ENCODE results near the gene SNX17. TPM values are rescaled to one million over a fixed set of nuclear protein-coding genes. Genes with fewer than 3 reads are reported as not detected.

Gene SNX17
- total RNA-seq, 1 donor from 2014 or later = 80.9 TPM

DNA sequence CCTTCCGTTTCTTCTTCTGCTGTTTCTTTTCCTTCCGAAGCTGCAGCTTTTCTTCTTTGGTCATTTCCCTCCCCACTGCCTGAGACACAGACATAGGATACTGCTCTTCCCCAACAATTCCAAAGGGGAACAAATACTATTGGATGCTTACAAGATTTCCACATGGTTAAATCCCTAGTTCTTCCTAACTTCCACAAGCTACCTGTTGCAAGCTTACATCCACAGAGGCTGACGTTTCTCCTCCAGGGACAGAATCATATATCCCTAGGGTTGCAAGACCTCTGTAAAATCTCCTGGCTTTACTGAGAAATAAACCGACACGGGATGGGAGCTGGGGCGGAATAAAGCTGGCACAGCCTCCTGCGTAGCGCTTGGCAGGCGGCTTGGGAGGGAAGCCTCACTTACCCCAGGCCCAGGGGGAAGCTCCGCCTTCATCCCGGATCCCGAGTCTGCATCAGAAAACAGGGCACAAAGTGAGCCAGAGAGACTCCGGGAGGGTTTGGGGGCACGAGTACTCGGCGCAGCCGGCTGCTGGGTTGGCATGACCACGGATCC lies 868 bp upstream of the SNX17 start:
- peak; percentile 75 for DNase-seq

GRCh38 chr2:27370816-27371620 lies 602 bp downstream of the SNX17 start:
- peak; percentile 40 for DNase-seq

DNA sequence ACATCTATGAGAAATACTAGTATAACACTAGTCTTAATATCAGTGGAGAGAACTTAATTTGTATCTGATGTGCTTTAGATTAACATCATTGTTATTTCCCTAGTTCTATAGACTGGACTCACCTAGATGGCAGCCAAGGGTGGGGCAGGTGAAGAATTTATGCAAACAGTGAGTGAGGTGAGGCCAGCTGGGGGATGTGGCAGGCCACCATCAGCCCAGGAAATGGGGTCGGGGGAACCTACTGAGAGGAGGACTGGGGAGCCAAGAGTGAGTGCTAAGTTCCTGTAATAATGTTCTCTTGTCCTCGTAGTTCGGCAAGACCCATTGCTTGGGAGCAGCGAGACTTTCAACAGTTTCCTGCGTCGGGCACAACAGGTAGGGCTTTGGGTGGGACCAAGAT lies 2.5 kb downstream of the SNX17 start:
- no peak for DNase-seq

- no peak for DNase-seq
Observed at GRCh38 chr2:27373567-27373966, 3.2 kb downstream of the SNX17 start.

- no peak for DNase-seq
Observed at GRCh38 chr2:27375513-27376099, 5.2 kb downstream of the SNX17 start.

GRCh38 chr2:27376151-27376865 lies 5.9 kb downstream of the SNX17 start:
- no peak for DNase-seq

DNA sequence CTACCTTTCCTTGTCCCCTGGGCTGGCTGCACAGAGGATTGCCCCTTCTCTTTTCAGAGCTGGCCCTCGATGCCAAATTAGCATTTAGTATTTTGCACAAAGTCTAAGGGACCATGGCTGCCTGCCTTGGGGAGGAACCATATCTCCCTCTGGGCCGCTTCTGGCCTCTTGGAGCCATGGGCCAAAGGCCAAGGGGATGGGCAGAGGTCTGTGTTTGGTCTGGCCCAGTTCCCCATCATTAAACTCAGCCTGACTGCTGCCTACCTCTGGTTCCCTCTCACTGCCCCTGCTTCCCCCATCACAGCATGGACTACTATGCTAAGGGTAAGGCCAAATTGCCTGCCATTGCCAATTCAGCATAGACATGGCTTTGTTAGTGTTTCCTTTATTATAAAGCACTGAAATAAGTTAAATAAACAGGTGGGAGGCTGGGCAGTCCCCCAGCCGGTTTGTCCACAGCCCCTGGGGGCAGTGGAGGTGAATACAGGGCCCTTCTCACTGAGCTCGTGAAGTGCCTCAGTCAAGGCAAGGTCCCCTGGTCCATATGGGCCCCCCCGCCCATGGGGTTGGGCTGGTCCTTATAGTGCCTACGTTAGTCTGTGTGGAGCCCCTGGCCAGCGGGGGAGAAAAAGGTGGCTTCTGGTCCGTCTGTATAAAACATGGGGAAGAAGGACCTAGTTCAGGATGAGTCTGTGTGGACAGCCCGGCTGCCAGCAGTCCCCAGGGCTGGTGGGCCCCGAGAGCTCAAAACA lies 6.6 kb downstream of the SNX17 start:
- no peak for DNase-seq

DNA sequence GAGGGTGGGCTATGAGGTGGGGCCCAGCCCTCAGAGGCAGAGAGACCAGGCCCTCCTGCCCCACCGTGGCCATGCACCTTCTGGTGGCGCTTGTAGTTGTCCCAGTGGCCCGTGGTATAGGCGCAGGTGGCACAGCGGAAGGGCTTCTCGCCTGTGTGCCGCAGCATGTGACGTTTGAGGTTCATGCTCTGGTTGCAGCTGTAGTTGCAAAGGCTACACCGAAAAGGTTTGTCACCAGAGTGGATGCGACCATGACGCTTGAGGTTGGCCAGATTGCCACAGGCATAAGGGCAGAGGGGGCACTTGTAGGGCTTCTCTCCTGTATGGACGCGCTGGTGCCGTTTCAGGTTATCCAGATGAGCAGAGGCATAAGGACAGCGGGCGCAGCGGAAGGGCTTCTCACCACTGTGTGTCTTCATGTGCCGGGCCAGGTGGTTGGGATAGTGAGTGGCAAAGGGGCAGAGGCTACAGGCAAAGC lies 7.2 kb downstream of the SNX17 start:
- DNase-seq = no peak

DNA sequence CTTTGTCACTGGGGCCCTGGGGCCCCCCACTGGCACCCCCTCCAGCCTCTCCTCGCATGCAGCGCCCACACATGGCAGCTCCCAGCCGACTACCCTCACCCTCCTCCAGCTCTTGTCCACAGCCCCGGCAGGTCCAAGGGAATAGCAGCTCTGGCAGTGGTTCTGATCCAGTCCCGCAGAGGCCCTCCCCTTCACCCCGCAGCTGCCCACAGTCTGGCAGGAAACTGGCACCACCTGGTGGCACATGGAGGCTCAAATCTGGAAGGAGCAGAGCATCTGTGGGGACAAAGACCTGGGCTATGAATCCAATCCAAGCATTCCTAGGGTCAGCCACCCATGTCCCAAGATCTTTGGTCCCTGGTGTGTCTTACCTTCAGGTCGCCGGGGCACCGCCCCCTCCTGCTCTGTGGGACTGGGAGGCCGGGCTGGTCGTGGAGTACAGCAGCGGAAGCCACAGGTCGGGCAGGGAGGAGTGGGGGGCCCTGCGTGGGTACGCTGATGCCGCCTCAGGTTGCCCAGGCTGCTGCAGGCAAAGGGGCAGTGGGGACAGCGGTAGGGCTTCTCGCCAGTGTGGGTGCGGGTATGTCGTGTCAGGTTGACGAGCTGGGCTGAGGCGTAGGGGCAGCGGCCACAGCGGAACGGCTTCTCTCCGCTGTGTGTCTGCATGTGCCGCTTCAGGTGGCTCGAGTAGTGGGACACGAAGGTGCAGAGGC lies 7.8 kb downstream of the SNX17 start:
- no peak for DNase-seq

DNA sequence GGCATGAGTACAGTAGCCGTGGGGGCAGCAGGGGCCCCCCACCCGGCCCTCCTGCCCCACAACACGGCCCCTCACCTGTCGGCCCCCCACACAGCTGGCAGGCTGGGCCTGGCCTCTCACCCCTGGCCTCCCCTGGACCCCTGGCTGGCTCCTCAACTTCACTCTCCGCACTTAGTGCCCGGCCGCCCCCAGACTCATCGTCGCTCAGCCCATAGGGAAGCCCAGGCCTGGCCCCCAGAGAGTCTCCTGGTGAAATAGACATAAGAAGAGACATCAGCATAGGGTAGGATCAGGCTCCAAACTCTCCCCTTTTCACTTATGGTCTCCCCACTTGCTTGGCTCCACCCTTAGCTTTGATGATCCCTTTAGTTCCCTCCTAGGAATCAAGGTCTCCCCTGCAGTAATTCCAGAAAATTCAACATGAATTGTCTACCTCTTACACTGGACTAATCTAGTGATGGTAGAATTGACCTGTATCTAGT lies 8.4 kb downstream of the SNX17 start:
- no peak for DNase-seq

GRCh38 chr2:27379383-27379835 lies 9.0 kb downstream of the SNX17 start:
- no peak for DNase-seq

DNA sequence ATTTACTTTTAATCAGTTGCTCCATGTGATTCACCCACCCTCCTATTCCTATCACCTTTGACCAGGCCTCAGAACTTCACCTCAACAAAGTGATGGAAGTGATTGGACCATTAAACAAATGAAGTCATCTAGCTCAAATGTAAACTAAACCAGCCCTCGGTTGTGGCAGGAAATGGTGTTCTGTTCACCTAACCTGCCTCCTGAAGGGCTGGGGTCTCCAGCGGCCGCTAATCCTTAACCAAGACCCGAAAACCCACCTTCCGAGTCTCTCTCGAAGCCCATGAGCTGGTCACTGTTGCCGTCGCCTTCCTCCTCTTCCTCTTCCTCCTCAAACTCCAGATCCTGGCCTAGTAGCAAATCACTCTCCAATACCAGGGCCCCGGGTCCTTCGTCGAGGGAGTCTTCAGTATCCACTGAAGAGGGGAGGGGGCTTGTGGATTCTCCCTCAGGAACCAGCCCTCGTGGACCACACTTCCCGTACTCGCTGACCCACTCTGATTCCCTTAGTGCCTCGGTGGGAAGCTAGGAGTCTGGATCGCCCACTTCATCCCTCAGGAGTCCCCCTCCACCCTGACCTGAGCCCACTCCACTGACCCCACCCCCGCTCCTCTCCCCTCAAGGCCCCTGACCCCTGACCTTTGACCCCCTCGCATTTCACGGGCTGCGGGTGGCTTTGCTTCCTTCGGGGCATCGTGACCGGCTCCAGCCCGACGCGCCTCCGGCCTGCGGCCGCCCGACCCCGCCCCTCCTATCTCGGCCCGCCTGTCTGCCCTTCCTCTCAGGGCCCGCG lies 9.6 kb downstream of the SNX17 start:
- no peak for DNase-seq

GRCh38 chr2:27380626-27381545 lies 10.5 kb downstream of the SNX17 start, which contains the start of gene ZNF513:
TSS of gene ZNF513 (minus strand) at chr2:27380734. CDS start at chr2:27380526, 208 bp downstream.
- DNase-seq = peak; percentile 99

DNA sequence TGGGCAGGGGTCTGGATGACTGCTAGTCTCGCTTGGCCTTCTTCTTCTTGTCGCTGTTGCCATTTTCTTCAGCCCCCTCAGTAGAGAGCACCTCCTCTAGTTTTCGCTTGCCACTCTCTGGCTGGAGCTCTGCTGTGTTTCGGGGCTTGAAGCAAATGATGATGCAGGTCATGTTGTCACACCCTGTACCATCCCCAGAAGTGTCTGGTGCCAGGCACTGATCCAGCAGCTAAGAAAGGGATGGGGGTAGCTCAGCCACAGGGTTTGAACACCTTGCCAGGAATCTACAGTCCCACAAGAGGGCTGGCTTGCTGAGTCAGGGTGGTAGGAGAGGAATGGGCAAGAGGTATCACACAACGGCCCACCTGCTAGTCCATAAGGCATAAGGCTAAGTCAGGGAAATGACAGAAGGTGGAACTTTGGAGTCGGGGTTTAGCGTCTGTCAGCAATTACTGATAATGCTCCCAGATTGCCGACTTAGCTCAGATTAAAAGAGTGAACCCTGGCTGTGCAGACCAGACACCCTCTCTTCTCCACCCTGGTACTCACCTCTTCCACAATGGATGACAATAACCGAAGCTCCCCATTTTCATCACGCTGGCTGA lies 11.3 kb downstream of the SNX17 start:
- no peak for DNase-seq

- no peak for DNase-seq
Observed at GRCh38 chr2:27390822-27391679, 20.6 kb downstream of the SNX17 start.

DNA sequence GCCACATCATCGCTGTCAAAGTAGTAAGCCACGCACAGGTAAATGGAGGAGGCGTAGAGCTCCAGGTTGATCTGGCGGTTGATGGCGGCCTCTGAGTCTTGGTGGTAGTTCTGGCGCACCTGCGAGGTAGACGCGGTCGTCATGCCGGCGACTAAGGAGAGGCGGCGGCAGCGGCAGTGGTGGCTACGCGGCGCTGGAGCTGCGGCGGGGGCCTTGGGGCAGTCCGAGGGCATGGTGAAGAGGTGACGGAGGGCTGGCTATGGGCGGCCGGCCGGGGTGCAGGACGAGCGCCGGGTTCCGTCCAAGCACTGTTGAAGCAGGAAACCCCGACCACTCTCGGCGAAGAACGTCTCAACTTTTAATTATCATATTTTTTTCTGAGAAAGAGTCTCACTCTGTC lies 22.8 kb downstream of the SNX17 start:
- no peak for DNase-seq

DNA sequence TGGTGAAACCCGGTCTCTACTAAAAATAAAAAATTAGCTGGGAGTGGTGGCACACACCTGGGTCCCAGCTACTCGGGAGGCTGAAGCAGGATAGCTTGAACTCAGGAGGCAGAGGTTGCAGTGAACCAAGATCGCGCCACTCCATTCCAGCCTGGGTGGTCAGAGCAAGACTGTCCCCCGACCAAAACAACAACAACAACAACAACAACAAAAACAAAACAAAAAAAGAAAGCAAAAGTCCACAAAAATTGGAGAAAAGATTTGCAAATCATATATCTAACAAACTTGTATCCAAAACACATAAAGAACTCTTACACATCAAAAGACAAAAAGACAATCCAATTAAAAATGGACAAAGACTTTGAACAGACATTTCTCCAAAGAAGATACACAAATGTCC lies 28.5 kb downstream of the SNX17 start:
- DNase-seq = no peak
